ENCODE measurements around the gene CERS5.
"Not testable (repeated sequence)": the region's sequence is repeated elsewhere in the genome, so short reads cannot be mapped to it uniquely, and the experiment has no call there.

The CERS5 gene

DNA sequence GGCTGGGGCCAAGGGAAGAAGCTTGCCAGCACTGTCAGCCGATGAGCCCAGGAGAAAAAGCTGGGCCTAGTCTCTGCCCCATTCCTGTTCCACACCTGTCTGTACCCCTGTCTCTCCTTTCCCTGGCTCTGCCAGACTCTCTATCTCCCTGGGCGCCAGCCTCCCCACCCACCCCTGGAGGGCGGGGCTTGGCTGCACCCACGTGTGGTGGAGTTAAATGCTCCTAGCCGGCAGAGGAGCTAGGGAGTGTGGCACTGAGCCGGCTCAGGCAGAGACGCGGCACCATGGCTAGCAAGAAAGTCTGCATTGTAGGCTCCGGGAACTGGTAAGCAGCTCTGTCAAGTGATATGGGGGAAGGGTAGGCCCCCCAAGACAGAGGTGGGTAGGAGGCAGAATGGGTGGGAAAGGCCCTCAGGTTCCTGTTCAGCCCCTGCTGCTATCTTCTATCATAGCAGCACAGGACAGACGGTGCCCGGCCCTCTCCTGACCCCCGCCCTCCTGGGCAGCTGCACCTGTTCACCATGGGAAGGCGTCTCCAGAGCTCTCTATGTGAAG is 63.3 kb downstream of the CERS5 start, which contains the start of gene GPD1:
Gene GPD1, plus strand, starts transcription at position 242 of the 555 bp plus-strand sequence. Its CDS starts 43 bp downstream, at position 285.
- DNase-seq (ENCODE audit: low spot score): peak; percentile 29

DNA sequence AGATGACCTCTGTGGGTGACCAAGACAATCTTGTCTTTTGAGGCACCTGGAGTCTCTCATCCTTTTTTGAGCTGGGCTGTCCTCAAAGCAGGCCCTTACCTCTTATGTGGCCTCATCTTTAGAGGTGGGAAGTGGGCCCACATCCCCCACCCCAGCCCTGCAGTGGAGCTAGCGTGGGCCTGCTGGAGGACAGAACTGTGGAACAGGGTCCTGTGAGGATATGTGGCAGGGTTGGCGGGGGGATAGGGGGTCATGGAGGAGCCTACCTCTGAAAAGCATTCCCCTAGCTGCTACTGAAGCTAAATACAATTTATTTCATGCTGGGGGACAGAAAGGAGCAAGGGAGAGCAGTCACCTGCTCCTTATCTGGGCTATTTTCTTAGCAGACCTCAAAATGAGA is 63.8 kb downstream of the CERS5 start:
- DNase-seq (ENCODE audit: low spot score): no peak

DNA sequence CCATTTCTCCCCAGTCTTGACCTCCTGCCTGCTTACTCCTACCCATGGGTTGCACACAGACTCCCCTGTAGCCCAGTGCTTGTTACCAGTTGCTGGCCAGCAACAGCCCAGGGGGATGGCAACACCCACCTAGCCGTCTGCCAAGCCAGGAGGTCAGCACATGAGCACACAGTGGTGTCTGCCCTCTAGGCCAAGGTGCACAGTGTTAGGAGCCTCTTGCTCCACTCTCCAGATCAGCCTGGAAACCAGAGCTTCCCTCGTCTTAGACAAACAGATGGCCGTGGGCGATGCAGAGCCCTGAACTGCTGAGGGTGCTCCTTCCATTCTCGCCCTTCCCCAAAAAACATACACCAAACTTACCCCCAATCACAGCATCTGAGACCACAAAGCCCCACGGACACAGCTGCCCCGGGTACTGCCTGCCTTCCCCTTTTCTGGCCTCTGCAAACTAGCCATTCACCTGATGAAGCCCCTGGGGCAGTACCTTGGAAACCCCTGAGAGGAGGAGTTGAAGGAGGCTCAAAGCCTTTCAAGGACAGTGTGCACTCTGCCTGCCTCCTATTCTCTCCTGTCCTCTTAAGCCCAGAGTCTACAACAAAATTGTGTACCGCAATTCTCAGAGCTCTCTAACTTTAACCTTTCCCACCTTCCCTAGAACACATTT is 64.4 kb downstream of the CERS5 start:
- no peak for DNase-seq (ENCODE audit: low spot score)

DNA sequence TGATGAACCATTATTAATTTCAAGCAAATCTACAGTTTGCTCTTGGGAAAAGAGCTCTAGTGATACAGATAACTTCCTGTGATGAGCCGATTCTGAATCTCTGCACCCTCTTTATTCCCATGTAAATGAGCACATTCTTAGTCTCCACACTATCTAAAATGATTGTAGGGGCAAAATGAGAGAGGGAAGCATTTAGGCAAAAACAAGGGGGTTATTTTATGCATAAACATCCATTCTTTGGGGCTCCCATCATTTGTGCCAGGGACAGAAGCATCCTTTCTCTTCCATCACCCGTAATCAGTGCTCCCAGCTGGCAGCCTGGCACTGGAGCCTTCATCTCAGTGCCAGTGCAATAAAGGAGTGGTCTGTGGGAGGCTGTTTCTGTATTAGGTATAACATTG is 65.0 kb downstream of the CERS5 start:
- no peak for DNase-seq (ENCODE audit: low spot score)

DNA sequence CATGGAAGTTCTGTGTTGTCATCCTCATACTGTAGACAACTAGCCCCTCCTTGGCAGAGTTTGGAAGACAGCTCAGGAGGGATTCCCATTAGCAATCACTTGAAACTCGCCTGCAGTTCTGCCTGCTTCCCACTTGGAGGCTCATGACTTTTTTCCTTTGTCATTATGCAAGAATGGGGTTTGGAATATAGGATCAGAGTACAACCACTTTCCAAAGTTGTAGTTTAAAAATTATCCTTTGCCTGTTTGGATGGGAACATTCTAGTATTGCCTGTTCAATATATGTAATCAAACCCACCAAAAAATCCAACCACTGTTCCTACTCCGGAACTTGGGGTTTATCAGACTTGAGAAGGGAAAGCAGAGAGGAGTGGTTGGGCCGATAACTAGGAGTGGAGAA is 65.5 kb downstream of the CERS5 start:
- no peak for DNase-seq (ENCODE audit: low spot score)

DNA sequence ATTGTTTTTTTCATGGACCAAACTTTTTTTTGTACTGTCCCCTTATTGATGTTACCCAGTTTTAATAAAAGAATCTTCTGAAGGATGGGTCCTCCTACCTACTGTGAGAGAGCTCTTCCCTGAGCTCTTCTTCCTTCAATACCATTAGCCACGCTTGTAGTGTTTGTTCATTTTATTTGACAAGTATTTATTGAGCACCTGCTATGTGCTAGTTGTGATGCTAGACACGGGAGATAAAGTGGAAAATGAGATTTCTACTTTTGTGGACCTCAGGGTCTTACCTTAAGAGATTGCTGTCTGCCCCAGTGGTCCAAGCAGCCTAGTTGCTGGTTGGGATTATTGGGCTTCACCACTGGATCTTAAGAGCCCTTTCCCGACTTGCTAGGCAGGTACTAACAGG is 66.6 kb downstream of the CERS5 start:
- no peak for DNase-seq (ENCODE audit: low spot score)

DNA sequence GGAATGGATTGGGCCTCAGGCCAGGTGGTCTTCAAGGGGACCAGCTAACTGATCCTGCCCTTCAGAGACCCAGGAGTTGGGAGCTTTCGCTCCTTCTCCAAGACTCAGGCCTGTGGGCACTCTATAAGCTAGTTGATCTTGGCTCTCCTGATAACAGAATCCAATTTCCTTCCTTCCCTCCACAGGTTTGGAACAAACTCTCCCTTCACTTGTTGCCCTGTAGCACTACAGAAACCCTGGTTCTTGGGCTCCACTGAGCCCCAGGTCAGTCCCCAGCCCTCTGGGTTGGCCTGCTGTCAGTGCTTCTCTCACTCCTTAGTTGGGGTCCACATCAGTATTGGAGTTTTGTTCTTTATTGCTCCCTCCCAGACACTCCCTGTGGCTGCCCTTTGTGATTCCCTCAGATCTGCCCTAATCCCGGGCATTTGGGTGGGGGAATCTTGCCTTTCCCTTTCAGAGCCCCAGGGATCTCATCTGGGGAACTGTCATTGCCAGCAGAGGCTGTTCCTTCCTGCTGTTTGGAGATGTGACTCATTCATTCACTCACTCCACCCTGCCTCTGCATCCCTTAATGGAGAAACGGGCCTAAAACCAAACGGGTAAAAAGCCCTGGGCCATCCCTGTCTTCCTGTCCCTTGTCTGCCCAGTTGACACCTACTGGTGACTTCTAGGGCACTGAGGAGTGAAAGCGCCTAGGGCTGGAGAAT is 67.7 kb downstream of the CERS5 start:
- DNase-seq (ENCODE audit: low spot score): no peak

DNA sequence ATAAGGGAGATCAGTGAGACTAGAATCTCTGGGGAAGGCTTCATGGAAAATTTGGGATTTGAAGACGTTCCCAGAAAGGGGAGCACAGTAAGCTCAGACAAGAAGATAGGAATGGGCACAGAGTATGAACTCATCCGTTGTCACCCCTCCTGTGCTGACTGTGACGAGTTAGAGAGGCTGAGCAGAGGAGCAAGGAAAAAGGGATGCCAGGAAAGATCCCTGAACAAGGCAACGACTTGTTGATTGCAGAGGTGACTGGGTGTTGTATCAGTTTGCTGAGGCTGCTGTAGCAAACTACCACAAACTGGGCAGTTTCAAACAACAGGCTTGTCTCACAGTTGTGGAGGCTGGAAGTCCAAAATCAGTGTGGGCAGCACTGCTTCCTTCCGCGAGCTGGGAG is 69.2 kb downstream of the CERS5 start:
- DNase-seq (ENCODE audit: low spot score): no peak

DNA sequence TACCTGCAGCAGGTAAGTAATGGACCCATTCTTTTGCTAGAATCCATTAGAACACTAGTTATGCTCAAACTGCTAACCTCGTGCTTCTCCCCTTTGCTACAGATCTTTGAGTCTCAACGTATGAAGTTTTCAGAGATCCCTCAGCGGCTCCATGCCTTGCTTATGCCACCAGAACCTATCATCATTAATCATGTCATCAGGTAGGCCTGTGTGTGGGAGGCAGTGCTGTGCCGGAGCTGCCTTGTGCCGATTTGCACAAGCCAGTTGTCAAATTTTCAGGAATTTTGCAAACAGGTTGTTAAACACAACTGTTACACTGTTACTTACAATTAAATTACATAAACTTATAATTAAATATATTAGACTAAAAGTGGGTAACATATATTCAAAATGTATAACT is 76.8 kb downstream of the CERS5 start:
- DNase-seq (ENCODE audit: low spot score): no peak

DNA sequence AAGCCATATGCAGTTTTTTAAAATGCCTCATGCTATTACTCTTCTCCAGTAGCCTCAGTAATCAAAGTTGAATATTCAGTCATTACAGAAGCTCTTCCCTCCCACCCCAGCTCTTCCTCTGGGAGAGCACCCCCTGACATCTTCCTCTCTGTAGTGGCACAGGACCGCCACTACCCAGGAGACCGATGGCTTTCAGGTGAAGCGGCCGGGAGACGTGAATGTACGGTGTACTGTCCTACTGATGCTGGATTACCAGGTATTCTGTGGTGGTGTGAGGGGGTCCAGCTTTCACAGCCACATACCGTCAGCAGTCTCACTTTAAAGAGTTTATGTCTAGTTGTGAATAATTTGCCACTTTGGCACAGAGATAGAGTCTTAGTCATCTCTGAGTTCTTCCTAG is 77.4 kb downstream of the CERS5 start:
- DNase-seq (ENCODE audit: low spot score): no peak

DNA sequence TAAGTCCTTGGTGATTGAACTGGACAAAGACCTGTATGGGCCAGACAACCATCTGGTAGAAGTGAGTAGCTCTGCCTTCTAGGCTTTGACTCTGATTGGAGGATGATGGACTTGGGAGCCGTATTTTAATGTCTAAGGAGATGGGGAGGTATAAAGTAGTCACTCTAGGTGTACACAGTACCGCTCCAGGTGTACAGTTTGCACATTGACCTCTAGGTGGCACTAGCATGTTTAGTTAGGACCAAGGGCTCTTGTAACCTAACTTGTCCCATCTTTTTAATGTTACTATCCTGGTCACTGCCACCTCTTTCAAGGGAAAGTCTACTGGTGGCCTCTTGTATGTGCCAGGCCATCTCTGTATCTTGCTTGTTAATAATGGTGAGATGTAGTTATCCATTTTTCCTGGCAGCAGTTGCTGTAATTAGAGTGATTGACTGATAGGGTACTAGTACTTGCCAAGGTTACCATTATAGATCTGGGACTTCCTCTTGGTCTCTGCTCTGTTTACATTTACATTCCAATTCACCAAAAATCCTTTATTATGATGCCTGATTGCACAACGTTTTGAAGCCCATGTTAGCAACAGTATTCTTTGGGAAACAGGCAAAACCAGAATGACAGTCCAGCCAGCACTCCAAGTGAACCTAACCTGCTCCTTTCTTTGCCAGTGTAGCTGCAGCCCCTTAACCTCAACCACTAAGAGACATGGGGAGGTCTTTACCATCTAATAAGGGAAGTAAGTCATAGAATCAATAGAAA is 78.4 kb downstream of the CERS5 start:
- peak; percentile 67 for DNase-seq (ENCODE audit: low spot score)

DNA sequence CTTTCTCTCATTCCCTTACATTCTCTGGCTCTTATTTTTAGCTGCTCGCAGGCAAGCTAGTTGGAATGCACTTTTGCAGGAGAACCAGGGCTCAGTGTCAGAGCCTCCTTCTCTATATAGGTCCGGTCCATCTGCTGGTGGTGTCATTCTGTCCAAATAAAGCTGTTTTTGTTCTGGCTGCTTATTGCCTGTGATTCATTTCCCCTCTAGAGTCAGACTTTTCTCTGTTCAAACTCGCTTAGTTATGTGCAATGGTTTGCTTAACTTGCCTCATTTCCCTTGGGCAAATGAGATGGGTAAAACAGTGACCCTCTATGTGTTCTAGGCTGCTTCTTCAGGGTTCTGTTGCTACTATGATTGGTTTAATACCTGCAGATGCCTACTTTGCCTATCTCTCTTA is 79.2 kb downstream of the CERS5 start:
- no peak for DNase-seq (ENCODE audit: low spot score)

DNA sequence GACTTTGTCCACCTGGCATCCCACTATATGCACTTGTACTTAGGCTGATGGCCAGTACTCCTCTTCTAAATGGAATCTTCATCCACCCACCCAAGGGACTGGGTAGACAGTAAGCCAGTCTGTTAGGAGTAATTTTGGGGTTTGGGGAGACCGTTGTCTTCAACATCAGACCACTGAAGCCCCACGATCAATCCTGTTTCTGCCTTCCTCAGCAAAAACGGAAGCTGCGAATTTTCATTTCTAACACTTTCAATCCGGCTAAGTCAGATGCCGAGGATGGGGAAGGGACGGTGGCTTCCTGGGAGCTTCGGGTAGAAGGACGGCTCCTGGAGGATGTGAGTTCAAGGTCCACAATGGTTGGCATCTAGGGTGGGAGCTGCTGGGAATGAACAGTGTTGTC is 80.0 kb downstream of the CERS5 start:
- no peak for DNase-seq (ENCODE audit: low spot score)

DNA sequence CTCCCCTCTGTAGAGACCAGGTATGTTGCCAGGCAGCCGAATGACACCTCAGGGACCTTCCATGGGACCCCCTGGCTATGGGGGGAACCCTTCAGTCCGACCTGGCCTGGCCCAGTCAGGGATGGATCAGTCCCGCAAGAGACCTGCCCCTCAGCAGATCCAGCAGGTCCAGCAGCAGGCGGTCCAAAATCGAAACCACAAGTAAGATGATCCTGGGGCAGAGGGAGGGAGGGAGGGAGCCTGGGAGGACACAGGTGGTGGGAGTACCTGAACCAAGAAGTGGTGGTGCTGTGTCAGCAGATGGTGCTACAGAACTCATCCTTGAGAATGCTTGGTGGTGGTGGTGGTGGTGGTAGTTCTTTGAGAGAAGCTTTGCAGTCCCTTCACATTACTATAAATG is 81.0 kb downstream of the CERS5 start:
- no peak for DNase-seq (ENCODE audit: low spot score)

DNA sequence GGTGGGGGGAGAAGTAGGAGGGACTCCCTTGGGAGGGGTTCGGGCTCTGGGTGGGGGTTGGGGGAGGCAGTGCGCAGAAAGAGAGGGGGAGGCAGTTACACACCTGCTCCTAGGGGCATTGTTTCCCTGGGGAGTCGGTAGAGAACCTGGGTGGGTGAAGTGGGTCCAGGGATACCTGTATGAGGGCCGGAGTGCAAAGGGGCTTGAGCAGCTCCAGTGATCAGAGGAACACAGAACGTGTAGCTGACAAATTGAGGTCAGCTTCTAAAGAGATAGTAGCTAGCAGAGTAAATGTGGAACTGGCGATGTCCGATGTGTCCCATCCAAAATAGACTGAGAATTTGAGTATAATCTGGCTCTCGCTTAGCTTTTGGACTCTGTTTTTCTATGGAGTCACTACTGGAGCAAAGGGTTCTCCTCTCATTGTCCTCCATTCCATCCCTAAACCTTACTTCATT is 81.5 kb downstream of the CERS5 start:
- DNase-seq (ENCODE audit: low spot score): no peak

DNA sequence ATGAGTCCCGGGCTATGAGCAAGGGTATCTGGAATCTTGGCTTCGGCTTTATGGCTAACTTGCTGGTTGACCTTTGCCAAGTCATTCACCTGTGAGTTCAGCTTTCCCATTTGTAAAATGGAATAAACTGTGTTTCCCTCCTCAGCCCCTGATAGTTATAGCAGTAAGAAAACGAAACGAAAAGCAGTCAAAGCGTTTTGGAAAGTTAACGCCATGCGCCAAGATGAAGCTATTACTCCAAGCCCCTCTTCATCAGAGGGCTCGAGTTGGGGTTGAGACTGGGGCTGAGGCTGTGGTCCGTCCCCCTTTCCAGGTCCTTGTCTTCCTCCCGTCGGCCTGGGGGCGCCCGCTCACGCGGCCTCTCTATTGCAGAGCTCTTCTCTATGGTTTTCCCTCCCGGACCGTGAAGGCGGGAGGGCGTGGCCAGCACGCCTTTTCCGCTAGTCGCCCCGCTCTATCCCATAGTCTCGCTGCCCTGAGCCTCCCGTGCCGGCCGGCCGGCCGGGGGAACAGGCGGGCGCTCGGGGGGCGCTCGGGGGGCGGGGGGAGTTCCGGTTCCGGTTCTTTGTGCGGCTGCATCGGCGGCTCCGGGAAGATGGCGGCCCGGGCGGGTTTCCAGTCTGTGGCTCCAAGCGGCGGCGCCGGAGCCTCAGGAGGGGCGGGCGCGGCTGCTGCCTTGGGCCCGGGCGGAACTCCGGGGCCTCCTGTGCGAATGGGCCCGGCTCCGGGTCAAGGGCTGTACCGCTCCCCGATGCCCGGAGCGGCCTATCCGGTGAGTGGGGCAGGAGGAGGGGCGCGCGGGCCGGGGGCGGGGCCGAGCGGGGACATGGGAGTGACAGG is 82.2 kb downstream of the CERS5 start, which contains the start of gene SMARCD1:
Gene SMARCD1, plus strand, starts transcription at position 568 of the 840 bp plus-strand sequence. Its CDS starts 28 bp downstream, at position 596.
- DNase-seq (ENCODE audit: low spot score): peak; percentile 87

DNA sequence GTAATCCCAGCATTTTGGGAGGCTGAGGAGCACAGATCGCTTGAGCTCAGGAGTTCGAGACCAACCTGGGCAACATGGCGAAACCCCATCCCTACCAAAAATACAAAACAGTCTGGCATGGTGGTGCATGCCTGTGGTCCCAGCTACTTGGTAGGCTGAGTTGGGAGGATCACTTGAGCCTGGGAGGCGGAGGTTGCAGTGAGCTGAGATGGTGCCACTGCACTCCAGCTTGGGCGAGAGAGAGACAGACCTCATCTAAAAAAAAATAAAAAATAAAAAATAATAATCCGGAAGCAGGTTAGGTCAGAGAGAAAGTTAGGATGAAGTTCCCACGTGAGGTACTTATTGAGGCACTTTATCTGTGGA is 82.8 kb downstream of the CERS5 start:
- DNase-seq (ENCODE audit: low spot score): not testable (repeated sequence)

DNA sequence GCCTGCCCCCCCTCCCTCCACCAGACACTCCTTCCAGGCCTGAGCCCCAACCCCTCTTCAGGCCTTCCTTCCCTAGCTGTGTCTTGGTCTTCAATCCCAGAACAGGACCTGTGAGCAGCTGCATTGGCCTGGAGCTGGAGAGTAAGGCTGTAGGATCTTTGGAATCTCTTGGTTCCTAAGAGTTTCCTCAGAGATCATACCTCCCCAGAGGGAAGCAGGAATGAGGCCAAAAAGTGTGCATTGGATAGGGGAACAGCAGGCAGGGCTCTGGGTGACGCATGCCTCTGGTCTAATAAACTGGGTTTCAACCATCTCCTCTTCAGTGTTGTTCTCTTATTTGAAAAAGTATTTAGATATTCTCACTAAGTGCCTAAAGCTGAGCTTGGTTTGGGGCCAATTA is 83.9 kb downstream of the CERS5 start:
- no peak for DNase-seq (ENCODE audit: low spot score)

DNA sequence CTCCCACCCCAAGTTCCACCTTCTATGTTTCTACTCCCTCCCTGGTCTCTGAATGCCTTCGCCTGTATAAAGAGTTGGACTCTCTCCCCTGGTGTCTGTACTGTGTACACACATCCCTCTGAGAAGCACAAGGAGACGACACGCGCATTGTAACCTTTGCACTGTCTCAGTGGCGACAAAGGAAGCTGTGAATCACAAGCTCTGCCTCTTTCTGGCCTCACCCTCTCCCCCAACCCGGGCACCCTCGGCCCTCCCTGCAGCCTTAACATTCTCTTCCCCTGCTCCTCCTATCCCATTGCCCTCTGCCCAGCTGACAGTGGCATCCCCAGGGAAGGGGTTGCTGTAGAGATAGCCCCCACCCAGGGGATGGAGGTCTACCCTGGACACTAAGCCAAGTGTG is 84.5 kb downstream of the CERS5 start:
- DNase-seq (ENCODE audit: low spot score): no peak

DNA sequence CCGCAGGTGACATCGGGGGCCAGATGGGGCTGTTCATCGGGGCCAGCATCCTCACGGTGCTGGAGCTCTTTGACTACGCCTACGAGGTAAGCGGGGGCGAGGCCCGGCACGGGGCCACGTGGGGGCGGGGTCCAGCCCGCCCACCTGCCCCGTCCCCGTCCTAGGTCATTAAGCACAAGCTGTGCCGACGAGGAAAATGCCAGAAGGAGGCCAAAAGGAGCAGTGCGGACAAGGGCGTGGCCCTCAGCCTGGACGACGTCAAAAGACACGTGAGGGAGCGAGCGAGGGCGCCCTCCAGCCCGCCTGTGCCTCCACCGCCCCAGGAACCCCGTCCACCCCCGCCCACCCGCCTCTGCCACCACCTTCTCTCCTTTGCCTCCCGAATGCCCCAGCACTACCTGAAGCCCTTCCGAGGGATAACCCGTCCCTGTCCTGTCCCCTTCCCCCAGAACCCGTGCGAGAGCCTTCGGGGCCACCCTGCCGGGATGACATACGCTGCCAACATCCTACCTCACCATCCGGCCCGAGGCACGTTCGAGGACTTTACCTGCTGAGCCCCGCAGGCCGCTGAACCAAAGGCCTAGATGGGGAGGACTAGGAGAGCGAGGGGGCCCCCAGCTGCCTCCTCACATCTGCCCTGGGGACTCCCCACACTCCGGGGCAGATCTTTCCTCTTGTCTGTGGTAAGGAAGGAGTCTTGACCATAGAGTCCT is 85.9 kb downstream of the CERS5 start:
- DNase-seq (ENCODE audit: low spot score): no peak

DNA sequence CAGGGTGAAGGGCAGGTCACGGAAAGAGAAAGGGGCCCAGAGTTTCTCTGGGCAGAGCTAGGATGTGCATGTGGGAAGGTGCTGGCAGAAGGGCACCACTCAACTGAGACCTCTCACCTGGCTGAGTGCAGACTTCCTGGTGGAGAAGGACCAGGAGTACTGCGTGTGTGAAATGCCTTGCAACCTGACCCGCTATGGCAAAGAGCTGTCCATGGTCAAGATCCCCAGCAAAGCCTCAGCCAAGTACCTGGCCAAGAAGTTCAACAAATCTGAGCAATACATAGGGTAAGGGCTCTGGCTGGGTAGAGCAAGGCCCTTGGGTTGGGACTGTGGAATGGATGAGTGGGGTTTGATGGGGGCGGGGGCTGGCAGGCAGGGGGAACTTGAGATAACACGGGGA is 87.4 kb downstream of the CERS5 start:
- no peak for DNase-seq (ENCODE audit: low spot score)

All from germinal center (tissue), 1 donor.